Stimulated activated CD4-positive, alpha-beta T cell treated with anti-CD3 and anti-CD28 coated beads, Interleukin-4, amount 100 ng/mL, for 1 hour (primary cell): Measurements from ENCODE around the gene FSHR.

Source experiments
- DNase-seq: peaks from one replicate; pipeline ENCODE4 v3.0.0-alpha.2; 2020

Gene FSHR

GRCh38 chr2:49154140-49154539, at the start of gene FSHR:
Gene FSHR (minus strand): TSS chr2:49154515. CDS start chr2:49154417, 98 bp downstream.
- no peak for DNase-seq

DNA sequence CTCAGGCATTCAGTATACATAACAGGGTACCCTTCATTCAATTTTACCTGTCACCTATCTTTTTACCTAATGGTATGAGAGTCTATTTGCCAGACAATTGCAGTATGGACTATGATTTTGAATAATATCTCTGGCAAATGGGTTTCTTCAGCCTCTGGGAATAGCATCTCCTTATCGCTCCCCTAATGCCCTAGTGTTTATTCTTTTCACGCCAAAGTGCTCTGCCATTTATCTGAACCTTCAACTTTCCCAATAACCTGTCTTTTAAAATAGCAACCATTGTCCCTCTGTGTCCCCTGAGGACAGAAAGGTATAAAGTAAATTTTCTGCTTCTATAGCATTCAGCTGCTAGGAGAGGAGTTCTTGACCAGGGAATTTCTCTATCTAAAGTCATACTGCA, 45.0 kb upstream of the FSHR start:
- no peak for DNase-seq

DNA sequence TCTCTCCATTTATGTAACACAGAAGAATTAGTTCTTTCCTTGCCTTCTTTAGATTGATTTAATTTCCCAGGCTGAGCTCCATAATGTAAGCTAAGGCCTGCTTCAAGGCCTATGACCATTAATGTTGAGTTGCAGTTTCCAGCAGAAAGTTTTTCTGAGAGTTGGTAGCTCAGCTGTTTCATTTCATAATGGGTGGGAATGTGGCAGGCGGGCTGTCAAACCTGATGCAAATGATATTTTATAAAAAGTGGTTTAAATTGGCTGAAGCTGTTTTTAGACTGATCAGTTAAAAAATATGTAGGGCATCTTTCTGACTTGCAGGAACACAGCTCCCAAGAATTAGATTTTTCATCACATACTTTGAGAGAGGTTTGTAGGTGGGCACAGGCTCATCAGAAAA, 40.4 kb upstream of the FSHR start:
- DNase-seq, result no peak

DNA sequence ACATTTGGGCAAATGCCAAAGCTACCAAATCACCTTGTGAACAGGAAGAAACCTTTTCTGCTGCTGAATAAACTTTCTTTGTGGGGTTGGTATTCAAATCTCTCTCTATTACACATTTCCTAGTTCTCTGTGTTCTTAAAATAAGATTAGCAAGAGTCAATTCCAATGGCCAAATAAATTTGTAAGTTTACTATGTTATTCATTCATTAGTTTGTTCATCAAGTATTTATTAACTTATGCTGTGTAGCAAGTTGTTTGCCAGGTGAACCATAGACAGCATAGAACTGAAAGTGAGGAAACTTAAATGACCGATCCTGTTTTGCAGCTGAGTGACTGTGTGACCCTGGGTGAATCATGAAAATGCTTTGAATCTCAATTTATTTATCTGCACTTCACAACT, 37.7 kb upstream of the FSHR start:
- no peak for DNase-seq

GRCh38 chr2:49189512-49190225, 35.4 kb upstream of the FSHR start:
- DNase-seq, result no peak

- no peak for DNase-seq
These were observed 31.8 kb upstream of the FSHR start for GRCh38 chr2:49186050-49186648.

DNA sequence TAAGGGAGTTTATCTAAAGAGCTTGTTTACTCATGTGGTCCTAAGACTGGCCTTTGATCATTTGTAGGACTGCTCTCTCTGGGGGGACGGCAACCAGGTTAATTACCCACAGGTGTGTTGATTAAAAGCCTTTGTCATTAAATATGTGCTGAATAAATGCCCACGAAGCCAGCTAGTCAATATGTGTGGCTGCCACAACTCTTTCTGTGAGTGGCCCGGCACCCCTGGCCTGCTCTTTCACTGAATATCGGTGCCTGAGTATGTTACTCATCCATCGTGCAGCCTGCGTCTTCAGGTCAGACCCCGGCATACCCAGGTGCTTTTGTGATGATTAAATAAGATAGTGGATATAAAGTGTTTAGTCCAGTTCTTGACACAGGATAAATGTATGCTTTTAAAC, 24.3 kb upstream of the FSHR start:
- no peak for DNase-seq

DNA sequence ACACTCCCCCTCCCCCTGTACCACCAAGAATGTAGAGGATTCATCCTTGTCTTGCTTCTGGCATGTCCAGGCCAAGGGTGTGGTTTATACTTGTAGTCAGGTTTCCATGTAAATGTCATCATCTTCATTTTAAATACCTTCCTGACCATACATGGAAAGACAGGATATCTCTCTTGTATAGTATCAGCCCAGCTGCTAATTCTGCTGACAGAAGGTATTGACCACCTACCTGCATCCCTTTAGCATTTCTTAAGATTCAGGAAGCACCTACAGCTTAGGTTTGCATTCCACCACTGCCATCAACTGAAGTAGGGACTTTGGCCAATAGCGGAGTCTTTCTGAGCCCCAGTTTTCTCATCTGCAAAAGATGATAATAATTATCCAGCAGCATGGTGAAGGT, 22.9 kb upstream of the FSHR start:
- DNase-seq, result no peak

GRCh38 chr2:49175831-49176230, 21.5 kb upstream of the FSHR start:
- no peak for DNase-seq

DNA sequence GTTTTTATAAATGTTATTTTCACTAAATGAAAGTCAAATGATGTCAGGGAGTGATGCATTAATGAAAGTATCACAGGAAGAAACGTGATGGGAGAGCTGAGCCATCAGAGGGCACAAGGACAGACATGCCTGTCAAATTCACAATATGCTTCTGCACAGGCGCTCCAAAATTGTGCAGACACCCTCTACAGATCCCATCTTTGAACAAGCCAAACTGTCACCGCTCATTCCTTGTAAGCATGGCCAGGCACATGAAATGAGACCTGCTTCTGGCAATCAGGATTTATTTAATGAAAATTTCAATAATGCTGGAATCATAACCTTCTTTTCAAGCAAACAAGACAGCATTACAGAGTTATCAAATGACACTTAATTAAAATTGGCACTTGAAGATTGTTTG, 20.4 kb upstream of the FSHR start:
- no peak for DNase-seq

GRCh38 chr2:49167131-49167530, 12.8 kb upstream of the FSHR start:
- no peak for DNase-seq

DNA sequence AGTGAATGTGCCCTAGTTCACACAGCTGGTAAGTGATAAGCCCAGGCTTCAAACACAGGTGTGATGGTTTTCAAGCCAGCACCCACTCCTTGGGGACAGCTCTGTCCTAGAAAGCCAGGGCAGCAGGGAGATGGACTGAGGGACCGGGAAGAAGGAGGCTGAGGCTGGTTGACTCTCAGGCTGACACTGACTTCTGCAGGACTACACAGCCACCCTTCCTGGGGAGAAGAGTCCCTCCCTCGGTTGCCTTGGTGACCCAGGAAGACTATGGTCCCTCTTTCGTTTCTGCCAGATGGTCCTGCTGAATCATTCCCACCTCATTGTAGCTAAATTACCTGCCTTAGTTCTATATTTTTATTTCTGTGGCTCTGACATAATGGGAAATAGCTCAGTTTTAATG, 11.3 kb upstream of the FSHR start:
- no peak for DNase-seq

DNA sequence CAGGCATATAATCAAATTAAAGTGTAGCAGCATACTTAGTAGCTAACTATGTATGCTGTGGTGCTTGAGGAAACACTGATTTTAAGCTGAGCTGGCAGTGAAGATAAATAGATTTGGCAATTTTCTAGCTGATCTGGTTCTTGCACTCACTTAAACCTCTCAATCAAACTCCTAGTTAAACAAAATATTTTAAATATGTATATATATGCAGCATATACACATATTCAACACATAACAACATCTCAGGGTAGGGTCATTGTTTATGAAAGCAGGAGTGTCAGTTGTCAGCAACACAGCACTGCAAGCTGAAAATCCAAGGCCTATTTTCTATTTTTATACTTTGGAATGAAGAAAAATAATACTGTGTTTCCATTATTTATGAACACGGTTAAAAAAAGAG, 10.4 kb upstream of the FSHR start:
- no peak for DNase-seq

GRCh38 chr2:49162151-49162550, 7.8 kb upstream of the FSHR start:
- DNase-seq, result no peak

DNA sequence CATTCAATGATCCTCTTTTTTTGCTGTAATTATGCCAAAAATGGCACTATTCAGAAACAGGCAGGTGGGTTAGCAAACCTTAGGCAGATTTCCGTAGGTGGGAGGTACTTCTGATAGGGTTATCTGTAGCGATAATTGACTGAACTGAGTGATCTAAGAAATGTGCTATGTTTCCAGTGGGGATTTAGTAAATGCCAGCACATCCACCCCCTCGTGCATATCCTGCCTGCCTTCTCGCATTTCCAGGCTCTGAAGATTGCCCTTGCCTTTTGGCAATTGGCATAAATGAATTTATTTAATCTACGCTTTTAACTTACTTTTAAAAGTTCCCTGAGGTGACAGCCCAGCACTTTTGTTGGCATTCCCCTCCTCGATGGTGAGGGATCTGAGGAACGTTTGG, 576 bp upstream of the FSHR start:
- DNase-seq, result no peak

DNA sequence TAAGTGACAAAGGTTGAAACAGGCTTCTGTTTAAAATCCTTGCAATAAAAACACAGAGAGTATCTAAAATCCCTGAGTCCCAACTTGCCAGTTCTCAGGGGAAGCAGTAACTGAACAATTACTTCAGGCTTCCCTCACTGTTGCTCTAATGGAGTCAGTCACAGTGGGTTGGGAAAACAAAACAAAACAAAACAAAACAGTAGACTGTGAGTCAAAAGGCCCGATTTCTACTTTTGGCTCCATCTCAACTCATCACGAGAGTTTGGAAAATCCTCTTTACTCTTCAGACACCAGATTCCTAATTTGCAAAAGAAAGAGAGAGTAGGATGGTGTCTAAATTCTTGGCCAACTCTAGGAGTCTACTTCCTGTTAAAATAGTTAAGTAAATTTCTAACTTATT, 1.1 kb downstream of the FSHR start:
- no peak for DNase-seq

DNA sequence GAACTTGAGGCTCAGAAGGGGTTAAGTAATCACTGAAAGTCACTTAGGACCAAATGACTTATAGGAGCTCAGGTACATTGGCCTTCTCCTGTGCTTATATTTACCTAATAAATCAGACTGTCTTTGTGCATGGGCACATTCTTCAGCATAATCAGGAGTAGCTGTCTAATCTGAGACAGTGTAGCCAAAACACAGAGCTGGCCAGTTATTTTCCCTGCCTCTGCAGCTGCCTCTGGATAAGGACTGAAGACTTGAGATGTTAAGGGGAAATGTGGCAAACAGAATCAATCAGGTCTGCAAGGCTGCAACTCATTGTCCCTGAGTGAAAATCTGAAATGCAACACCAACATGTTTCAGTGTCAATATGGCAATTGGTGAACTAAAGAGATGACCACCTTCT, 1.5 kb downstream of the FSHR start:
- no peak for DNase-seq

DNA sequence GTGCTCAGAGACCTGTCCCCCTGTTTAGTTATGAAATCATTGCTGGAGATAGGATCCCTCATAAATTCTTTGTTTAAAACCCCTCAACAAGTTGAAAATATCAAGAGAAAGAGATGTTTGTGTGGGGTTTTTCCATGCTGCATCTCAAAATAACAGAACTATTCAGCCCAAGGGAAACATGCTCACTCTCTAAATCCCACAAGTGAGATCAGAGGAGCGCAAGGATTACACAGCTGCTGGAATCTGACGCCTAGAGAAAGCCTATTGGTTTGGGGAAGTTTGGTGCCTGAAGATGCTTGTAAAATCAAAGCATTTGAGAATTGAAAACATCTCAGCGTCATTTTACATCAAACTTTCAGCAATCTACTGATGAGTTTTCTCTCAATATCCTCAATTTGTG, 7.9 kb downstream of the FSHR start:
- no peak for DNase-seq

DNA sequence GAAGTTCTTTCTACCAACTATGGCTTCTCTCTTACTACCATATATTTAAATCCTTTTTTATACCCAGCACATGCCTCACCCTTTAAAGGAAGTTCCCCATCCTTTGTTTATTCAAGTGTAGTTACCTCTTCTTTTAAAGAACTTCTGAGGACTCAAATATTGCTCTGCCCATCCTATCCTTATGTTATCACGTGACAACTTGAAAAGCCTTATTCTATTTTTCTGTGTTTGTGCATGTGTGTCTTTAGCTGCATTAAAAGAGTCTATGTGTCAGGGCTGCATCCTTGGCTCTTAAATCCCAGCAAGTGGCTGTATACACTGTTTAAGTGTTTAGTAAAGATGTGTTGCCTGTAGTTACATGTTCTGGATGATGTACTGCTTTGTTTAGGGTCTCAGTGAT, 22.5 kb downstream of the FSHR start:
- DNase-seq, result no peak

- DNase-seq, result no peak
These were observed 25.3 kb downstream of the FSHR start for GRCh38 chr2:49129034-49129433.

DNA sequence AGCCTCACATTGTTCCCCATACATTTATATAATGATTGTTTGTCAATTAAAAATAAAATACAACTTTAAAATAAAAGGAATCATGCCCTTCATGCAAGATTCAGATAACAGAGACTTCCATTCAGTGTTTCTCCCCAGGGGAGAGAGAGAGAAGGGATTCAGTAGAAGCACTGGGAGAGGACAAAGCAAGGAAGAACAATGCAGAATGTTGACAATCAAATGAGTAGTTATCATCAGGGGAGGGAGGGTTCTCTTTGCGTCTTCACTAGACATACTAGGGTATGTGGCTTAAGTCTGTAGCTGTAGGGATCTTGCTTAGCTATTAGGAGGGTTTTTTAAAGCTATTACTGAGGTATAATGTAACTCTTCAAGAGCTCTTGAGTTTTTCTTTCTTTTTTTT, 30.7 kb downstream of the FSHR start:
- no peak for DNase-seq

- DNase-seq, result no peak
These were observed 32.2 kb downstream of the FSHR start for GRCh38 chr2:49122107-49122506.

GRCh38 chr2:49113046-49113445, 41.3 kb downstream of the FSHR start:
- DNase-seq, result no peak

DNA sequence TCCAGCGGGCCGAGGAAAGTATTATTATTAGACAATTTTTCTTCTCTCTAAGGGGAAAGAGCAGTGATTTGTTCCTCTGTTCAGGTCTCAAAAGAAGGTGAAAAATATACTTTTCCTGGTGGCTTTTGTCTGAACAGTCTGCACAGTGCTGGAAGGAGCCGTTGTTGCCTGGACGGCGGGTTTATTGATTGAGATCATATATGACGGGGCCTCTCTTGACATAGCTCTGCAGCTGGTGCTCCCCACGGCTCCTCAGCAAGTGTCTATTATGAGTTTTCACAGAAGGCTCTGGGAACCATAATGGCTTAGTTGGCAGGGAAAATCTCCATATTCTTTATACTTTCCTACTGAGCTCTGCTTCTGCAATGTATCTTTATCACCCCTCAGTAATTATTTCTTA, 42.9 kb downstream of the FSHR start:
- DNase-seq, result no peak

DNA sequence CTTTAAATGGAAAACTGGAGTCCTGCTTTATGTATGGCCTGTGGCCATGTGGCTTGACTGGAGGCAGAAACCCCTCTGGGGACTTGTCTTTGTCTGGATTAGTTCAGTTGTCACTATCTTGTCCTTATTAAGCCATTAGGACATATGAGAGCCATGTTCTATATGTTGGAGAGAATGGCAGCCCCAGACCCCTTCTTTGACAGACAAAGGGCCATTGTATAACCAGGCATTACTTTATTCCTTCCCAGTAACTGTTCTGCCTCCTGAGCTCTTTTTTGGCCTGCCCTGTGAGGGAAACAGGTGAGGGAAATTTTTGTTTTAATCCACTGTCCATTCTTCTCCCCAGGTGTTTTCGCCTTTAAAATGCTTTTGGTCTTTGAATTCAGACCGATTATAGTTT, 43.3 kb downstream of the FSHR start:
- DNase-seq, result no peak
